SK-N-SH (cell line): Measurements from ENCODE around the gene PGBD4. TPM values are rescaled to one million over a fixed set of nuclear protein-coding genes. Genes with fewer than 3 reads are reported as not detected.

Experiments used
- CTCF ChIA-PET: fragments of 300-600, 350-600 bp; formaldehyde crosslinking; extraction: SDS; loops from one replicate; lab custom pipeline; 2021; lab: Yijun Ruan, JAX
- POLR2A ChIA-PET: fragments of 350-600 bp; sonication (Branson Sonifier 250); formaldehyde crosslinking; extraction: SDS; loops from one replicate; lab custom pipeline; 2020; ENCODE audit warnings: antibody characterized with exemption, inconsistent platforms; lab: Yijun Ruan, JAX
- DNase-seq: peaks from one replicate; pipeline ENCODE4 v3.0.0; 2012
- H2AFZ ChIP-seq: fragments of 200-600 bp; sonication (generic); 2 replicates; pipeline ENCODE4 v1.8.1; 2016; ENCODE audit warnings: antibody characterized with exemption, mild to moderate bottlenecking, low read depth
- H3F3A ChIP-seq: fragments of 200-600 bp; sonication (generic); replicated peaks from 2 replicates; pipeline ENCODE3; 2016; ENCODE audit warnings: antibody characterized with exemption, mild to moderate bottlenecking; ENCODE audit not compliant: insufficient read depth
- H3K27ac ChIP-seq, 2 experiments: fragments of 200-500 bp in 1 of 2; fragments of 200-600 bp in 1 of 2; sonication (Bioruptor generic) in 1 of 2; sonication (generic), shearing (Covaris generic) in 1 of 2; 2 replicates each; pipeline versions ENCODE4 v1.5.1 to v1.6.1; 2014 to 2016; ENCODE audit warnings: low read depth in 2 of 2, inconsistent platforms in 1 of 2, low read length in 1 of 2, mild to moderate bottlenecking in 1 of 2, mixed read lengths in 1 of 2
- H3K27me3 ChIP-seq: fragments of 200-600 bp; sonication (generic), shearing (Covaris generic); 2 replicates; pipeline ENCODE4 v1.6.1; 2016; ENCODE audit warnings: mixed run types; ENCODE audit not compliant: insufficient read depth
- H3K36me3 ChIP-seq, 2 experiments: fragments of 200-500 bp in 1 of 2; fragments of 200-600 bp in 1 of 2; sonication (Bioruptor generic) in 1 of 2; sonication (generic) in 1 of 2; replicated peaks in 1 of 2; 2 replicates each; pipeline versions ENCODE3 to v1.5.1; 2014 to 2016; ENCODE audit warnings: low read length in 1 of 2, mild to moderate bottlenecking in 1 of 2; ENCODE audit not compliant: insufficient read depth in 2 of 2, control insufficient read depth in 1 of 2
- H3K4me1 ChIP-seq, 2 experiments: fragments of 200-500 bp in 1 of 2; fragments of 200-600 bp in 1 of 2; sonication (Bioruptor generic) in 1 of 2; sonication (generic), shearing (Covaris generic) in 1 of 2; 2 replicates each; pipeline versions ENCODE4 v1.5.1 to v1.6.1; 2014 to 2016; ENCODE audit warnings: low read depth in 1 of 2, low read length in 1 of 2, mixed run types in 1 of 2; ENCODE audit not compliant: insufficient read depth in 2 of 2, control insufficient read depth in 1 of 2
- H3K4me2 ChIP-seq: fragments of 200-600 bp; sonication (generic), shearing (Covaris generic); 2 replicates; pipeline ENCODE4 v1.6.1; 2017; ENCODE audit warnings: mixed run types
- H3K4me3 ChIP-seq, 2 experiments: fragments of 200-500 bp in 1 of 2; fragments of 200-600 bp in 1 of 2; sonication (Bioruptor generic) in 1 of 2; sonication (generic), shearing (Covaris generic) in 1 of 2; 2 replicates each; pipeline versions ENCODE4 v1.5.1 to v1.8.1; 2014 to 2016; ENCODE audit warnings: low read depth in 2 of 2, inconsistent platforms in 1 of 2, low read length in 1 of 2, mild to moderate bottlenecking in 1 of 2, mixed read lengths in 1 of 2, moderate library complexity in 1 of 2
- H3K79me2 ChIP-seq: fragments of 200-600 bp; sonication (generic); 2 replicates; pipeline ENCODE4 v1.8.1; 2017; ENCODE audit warnings: mild to moderate bottlenecking; ENCODE audit not compliant: insufficient read depth
- H3K9ac ChIP-seq: fragments of 200-600 bp; sonication (generic); 2 replicates; pipeline ENCODE4 v1.6.1; 2017; ENCODE audit warnings: mixed run types
- H3K9me2 ChIP-seq: fragments of 200-600 bp; sonication (generic); 2 replicates; pipeline ENCODE4 v1.6.1; 2017; ENCODE audit warnings: mixed run types
- H3K9me3 ChIP-seq: fragments of 200-600 bp; sonication (generic); 2 replicates; pipeline ENCODE4 v1.6.1; 2017; ENCODE audit warnings: mixed run types, mild to moderate bottlenecking, moderate library complexity
- H4K20me1 ChIP-seq: fragments of 200-600 bp; sonication (generic); 2 replicates; pipeline ENCODE4 v1.6.1; 2017; ENCODE audit warnings: mild to moderate bottlenecking, mixed run types; ENCODE audit not compliant: insufficient read depth
- CHD2 ChIP-seq: fragments of 150-350 bp; IDR thresholded peaks from 2 replicates; pipeline ENCODE4 v1.6.1; 2018; ENCODE audit warnings: low read length; ENCODE audit not compliant: partially characterized antibody
- ELF1 ChIP-seq: IDR thresholded peaks from 2 replicates; pipeline ENCODE4 v1.4.0; 2012
- EP300 ChIP-seq, 2 experiments: IDR thresholded peaks; 2 replicates each; pipeline versions ENCODE4 v1.4.0 to v1.6.1; 2012; ENCODE audit warnings: borderline replicate concordance in 1 of 2, low read depth in 1 of 2, low read length in 1 of 2
- FOSL2 ChIP-seq: IDR thresholded peaks from 2 replicates; pipeline ENCODE4 v1.4.0; 2012; ENCODE audit warnings: low read depth, mild to moderate bottlenecking, moderate library complexity, borderline replicate concordance
- FOXJ3 ChIP-seq: sonication (generic); formaldehyde crosslinking; IDR thresholded peaks from 2 replicates; pipeline ENCODE4 v1.5.1; 2020; ENCODE audit warnings: mild to moderate bottlenecking, missing genetic modification reagents
- GATA2 ChIP-seq: sonication (generic); formaldehyde crosslinking; IDR thresholded peaks from 2 replicates; pipeline ENCODE4 v1.5.0; 2020; ENCODE audit warnings: mild to moderate bottlenecking, missing genetic modification reagents
- JUND ChIP-seq: IDR thresholded peaks from 2 replicates; pipeline ENCODE4 v1.4.0; 2012
- MAX ChIP-seq: IDR thresholded peaks from 2 replicates; pipeline ENCODE4 v1.4.0; 2012; ENCODE audit warnings: low read depth
- POLR2AphosphoS5 ChIP-seq: IDR thresholded peaks from 2 replicates; pipeline ENCODE4 v1.6.1; 2012; ENCODE audit warnings: low read depth, low read length
- RCOR1 ChIP-seq: fragments of 150-350 bp; IDR thresholded peaks from 2 replicates; pipeline ENCODE4 v1.6.1; 2017; ENCODE audit warnings: antibody characterized with exemption, low read length
- YY1 ChIP-seq: IDR thresholded peaks from 2 replicates; pipeline ENCODE4 v1.4.0; 2012; ENCODE audit warnings: low read depth, mild to moderate bottlenecking
- WGBS: methylation state at CpG from one replicate; pipeline ENCODE4 v1.1.6; 2017; ENCODE audit warnings: low lambda C conversion rate; 5-methylcytosine and 5-hydroxymethylcytosine counted together
- polyA plus RNA-seq, 3 experiments: library from polyadenylated mRNA; depleted of rRNA; stranded (reverse); fragments of >200 nt; gene quantifications; 2 replicates each; pipeline ENCODE4 v1.2.3, GENCODE V29; 2012
- TF ChIP-seq, protein P1 (sequence below): fragments of 200-600 bp; sonication (generic); IDR thresholded peaks from 2 replicates; pipeline ENCODE4 v1.6.1; 2017; ENCODE audit warnings: antibody characterized with exemption, mild to moderate bottlenecking, moderate library complexity
- TF ChIP-seq, protein P2 (sequence below): fragments of 150-350 bp; IDR thresholded peaks from 2 replicates; pipeline ENCODE4 v1.6.1; 2017; ENCODE audit warnings: antibody characterized with exemption, low read length, low read depth, borderline replicate concordance
- TF ChIP-seq, protein P3 (sequence below): IDR thresholded peaks from 2 replicates; pipeline ENCODE4 v1.4.0; 2012; ENCODE audit warnings: low read depth, borderline replicate concordance

Gene PGBD4
- polyA plus RNA-seq, 1 of the 3 experiments (the other 2 are of a cell fraction): 0.77 TPM

GRCh38 chr15:34154725-34155204, 52.9 kb downstream of the PGBD4 start (continued):
- TF ChIP-seq CHD2 (no peak), ELF1 (no peak), RCOR1 (no peak), FOSL2 (no peak), GATA2 (CRISPR knock-in tag) (no peak), EP300 (IDR thresholded peaks at IDR 0.05; ENCODE audit: borderline replicate concordance in 1 of 2, low read depth in 1 of 2, low read length in 1 of 2) (no peak), JUND (no peak), MAX (no peak), POLR2AphosphoS5 (no peak)
- TF ChIP-seq, protein P1, sequence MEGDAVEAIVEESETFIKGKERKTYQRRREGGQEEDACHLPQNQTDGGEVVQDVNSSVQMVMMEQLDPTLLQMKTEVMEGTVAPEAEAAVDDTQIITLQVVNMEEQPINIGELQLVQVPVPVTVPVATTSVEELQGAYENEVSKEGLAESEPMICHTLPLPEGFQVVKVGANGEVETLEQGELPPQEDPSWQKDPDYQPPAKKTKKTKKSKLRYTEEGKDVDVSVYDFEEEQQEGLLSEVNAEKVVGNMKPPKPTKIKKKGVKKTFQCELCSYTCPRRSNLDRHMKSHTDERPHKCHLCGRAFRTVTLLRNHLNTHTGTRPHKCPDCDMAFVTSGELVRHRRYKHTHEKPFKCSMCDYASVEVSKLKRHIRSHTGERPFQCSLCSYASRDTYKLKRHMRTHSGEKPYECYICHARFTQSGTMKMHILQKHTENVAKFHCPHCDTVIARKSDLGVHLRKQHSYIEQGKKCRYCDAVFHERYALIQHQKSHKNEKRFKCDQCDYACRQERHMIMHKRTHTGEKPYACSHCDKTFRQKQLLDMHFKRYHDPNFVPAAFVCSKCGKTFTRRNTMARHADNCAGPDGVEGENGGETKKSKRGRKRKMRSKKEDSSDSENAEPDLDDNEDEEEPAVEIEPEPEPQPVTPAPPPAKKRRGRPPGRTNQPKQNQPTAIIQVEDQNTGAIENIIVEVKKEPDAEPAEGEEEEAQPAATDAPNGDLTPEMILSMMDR: no peak
- TF ChIP-seq, protein P2, sequence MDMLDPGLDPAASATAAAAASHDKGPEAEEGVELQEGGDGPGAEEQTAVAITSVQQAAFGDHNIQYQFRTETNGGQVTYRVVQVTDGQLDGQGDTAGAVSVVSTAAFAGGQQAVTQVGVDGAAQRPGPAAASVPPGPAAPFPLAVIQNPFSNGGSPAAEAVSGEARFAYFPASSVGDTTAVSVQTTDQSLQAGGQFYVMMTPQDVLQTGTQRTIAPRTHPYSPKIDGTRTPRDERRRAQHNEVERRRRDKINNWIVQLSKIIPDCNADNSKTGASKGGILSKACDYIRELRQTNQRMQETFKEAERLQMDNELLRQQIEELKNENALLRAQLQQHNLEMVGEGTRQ: no peak

DNA sequence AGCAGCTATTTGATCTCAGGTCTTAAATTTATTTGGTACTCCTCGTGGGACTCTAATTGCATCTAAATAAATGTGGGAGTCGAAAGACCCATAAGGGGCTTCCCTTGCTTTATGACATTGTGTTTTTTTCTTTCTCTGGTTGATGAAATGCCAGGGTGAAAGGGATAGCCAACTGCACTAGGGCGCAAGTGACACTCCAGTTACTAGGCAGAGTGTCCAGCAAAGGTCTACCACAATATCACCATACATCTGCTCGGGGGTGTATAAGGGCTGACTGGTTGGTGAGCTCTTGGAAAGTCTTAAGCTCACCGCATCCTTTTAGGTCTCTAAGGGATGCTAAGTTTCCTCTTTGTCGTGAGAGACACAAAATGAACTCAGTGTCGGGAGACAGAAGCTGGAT, 54.0 kb downstream of the PGBD4 start:
- H3K9ac ChIP-seq: no peak overlapping the region
- no peaks in the 10 kb centered on the region for H3K27me3 ChIP-seq
- no peak overlapping the region for H3K27ac ChIP-seq
- no peak for DNase-seq
- CTCF ChIA-PET: interaction anchor here (1.3 kb wide), 1 partner anchor 10 kb away, joined by 4 read pairs; no protein-coding TSS in a partner anchor
- POLR2A ChIA-PET: no interaction called here
- TF ChIP-seq, protein P3, sequence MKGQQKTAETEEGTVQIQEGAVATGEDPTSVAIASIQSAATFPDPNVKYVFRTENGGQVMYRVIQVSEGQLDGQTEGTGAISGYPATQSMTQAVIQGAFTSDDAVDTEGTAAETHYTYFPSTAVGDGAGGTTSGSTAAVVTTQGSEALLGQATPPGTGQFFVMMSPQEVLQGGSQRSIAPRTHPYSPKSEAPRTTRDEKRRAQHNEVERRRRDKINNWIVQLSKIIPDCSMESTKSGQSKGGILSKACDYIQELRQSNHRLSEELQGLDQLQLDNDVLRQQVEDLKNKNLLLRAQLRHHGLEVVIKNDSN: no peak
- no peak for TF ChIP-seq YY1
- no peak for TF ChIP-seq FOSL2
- TF ChIP-seq GATA2 (CRISPR knock-in tag): no peak
- no peak for TF ChIP-seq FOXJ3 (CRISPR knock-in tag)
- no peak for TF ChIP-seq EP300 (IDR thresholded peaks at IDR 0.05; ENCODE audit: borderline replicate concordance in 1 of 2, low read depth in 1 of 2, low read length in 1 of 2)
- H3K79me2 ChIP-seq: peaks cover 7% of the 10 kb centered on the region; the same call in 1 of the 2 replicates
- H3K9me2 ChIP-seq: no peaks in the 10 kb centered on the region
- H3F3A ChIP-seq: no peaks in the 10 kb centered on the region
- peaks cover 15% of the 10 kb centered on the region; the same call in 1 of the 2 replicates for H3K9me3 ChIP-seq
- WGBS: 95% methylated on average over 7 of the region's 7 CpGs
- H3K4me2 ChIP-seq: no peak overlapping the region
- H3K4me3 ChIP-seq: no peak overlapping the region
- peaks cover 44 to 96% of the 10 kb centered on the region in 2 experiments for H3K36me3 ChIP-seq
- no peaks in the 10 kb centered on the region for H3K4me1 ChIP-seq
- no peak overlapping the region for H2AFZ ChIP-seq
- H4K20me1 ChIP-seq: no peaks in the 10 kb centered on the region

Other genes with a start within 250 kb of the PGBD4 start
- gene CHRM5, start 133.6 kb upstream of the PGBD4 start, polyA plus RNA-seq (2012; rRNA removed): 0.03 TPM in 1 of 2 replicates, not detected in the other
- gene AVEN, start 62.9 kb upstream of the PGBD4 start, polyA plus RNA-seq (2012; rRNA removed): 7.5 and 9.1 TPM in 2 replicates
- gene EMC7, start 221 bp upstream of the PGBD4 start, polyA plus RNA-seq (2012; rRNA removed): 92.3 and 105 TPM in 2 replicates
- 13.8 and 20.3 TPM in 2 replicates for gene KATNBL1, start 108.0 kb downstream of the PGBD4 start, polyA plus RNA-seq (2012; rRNA removed)
- gene EMC4, start 122.9 kb downstream of the PGBD4 start, polyA plus RNA-seq (2012; rRNA removed): 159 and 224 TPM in 2 replicates
- gene SLC12A6, start 235.7 kb downstream of the PGBD4 start, polyA plus RNA-seq (2012; rRNA removed): 7.7 and 8.0 TPM in 2 replicates
- gene NOP10, start 241.1 kb downstream of the PGBD4 start, polyA plus RNA-seq (2012; rRNA removed): 440 and 583 TPM in 2 replicates
- not detected in 2 replicates for gene NUTM1, start 241.2 kb downstream of the PGBD4 start, polyA plus RNA-seq (2012; rRNA removed)